Sigmoid colon (tissue), 4 donors: ENCODE measurements around the gene OR7G1.

Source experiments
- CTCF ChIP-seq, 4 experiments: fragments of 450-650 bp in 3 of 4; fragments of 200-600 bp in 1 of 4; IDR thresholded peaks; one replicate each; pipeline ENCODE4 v1.5.1; 2016 to 2019; ENCODE audit warnings: antibody characterized with exemption in 4 of 4, mild to moderate bottlenecking in 3 of 4, moderate library complexity in 2 of 4
- POLR2A ChIP-seq, 2 donors: fragments of 450-650 bp; IDR thresholded peaks; one replicate each; pipeline ENCODE4 v1.6.1; 2016; ENCODE audit warnings: antibody characterized with exemption in 2 of 2, mild to moderate bottlenecking in 2 of 2, moderate library complexity in 2 of 2
- POLR2AphosphoS5 ChIP-seq, 4 donors: sonication (generic); formaldehyde crosslinking; IDR thresholded peaks; one replicate each; pipeline ENCODE4 v1.6.1; 2017; ENCODE audit warnings: antibody characterized with exemption in 4 of 4

GRCh38 chr19:9161427-9161826 lies 45.9 kb upstream of the OR7G1 start:
- TF ChIP-seq CTCF (IDR thresholded peaks at IDR 0.05) (no peak), POLR2AphosphoS5 (IDR thresholded peaks at IDR 0.05) (no peak), POLR2A (IDR thresholded peaks at IDR 0.05) (no peak)
